ENCODE results near the gene SLC9C1. TPM values are rescaled to one million over a fixed set of nuclear protein-coding genes. Genes with fewer than 3 reads are reported as not detected.

Gene SLC9C1
- total RNA-seq, 1 donor from 2014 or later, result 1.0 TPM

GRCh38 chr3:112307557-112307956, 13.5 kb upstream of the SLC9C1 start:
- no peaks in the 10 kb centered on the region for H3K36me3 ChIP-seq (ENCODE audit: control insufficient read depth in 3 of 3, insufficient read depth in 3 of 3, low read length in 3 of 3)
- H3K9ac ChIP-seq (ENCODE audit: low read depth in 1 of 3, low read length in 3 of 3), result no peak overlapping the region
- H3K27ac ChIP-seq (ENCODE audit: low read depth, low read length), result no peak overlapping the region
- H3K4me3 ChIP-seq (ENCODE audit: low read length in 3 of 3), result no peak overlapping the region
- peaks cover 5 to 18% (median 14%) of the 10 kb centered on the region in 3 donors for H3K4me1 ChIP-seq (ENCODE audit: control insufficient read depth in 3 of 3, insufficient read depth in 3 of 3, low read length in 3 of 3)
- no peaks in the 10 kb centered on the region for H3K9me3 ChIP-seq (ENCODE audit: control insufficient read depth in 3 of 3, low read length in 3 of 3)
- no peaks in the 10 kb centered on the region for H3K27me3 ChIP-seq (ENCODE audit: control insufficient read depth in 3 of 3, insufficient read depth in 3 of 3, low read length in 3 of 3)

- H3K9ac ChIP-seq (ENCODE audit: low read depth in 1 of 3, low read length in 3 of 3), result no peak overlapping the region
- no peaks in the 10 kb centered on the region for H3K9me3 ChIP-seq (ENCODE audit: control insufficient read depth in 3 of 3, low read length in 3 of 3)
- no peaks in the 10 kb centered on the region for H3K27me3 ChIP-seq (ENCODE audit: control insufficient read depth in 3 of 3, insufficient read depth in 3 of 3, low read length in 3 of 3)
- H3K4me1 ChIP-seq (ENCODE audit: control insufficient read depth in 3 of 3, insufficient read depth in 3 of 3, low read length in 3 of 3), result peaks cover 5 to 18% (median 14%) of the 10 kb centered on the region in 3 donors
- no peaks in the 10 kb centered on the region for H3K36me3 ChIP-seq (ENCODE audit: control insufficient read depth in 3 of 3, insufficient read depth in 3 of 3, low read length in 3 of 3)
- no peak overlapping the region for H3K4me3 ChIP-seq (ENCODE audit: low read length in 3 of 3)
- H3K27ac ChIP-seq (ENCODE audit: low read depth, low read length), result no peak overlapping the region
These were observed 12.8 kb upstream of the SLC9C1 start for GRCh38 chr3:112306825-112307224.

GRCh38 chr3:112304611-112305010, 10.6 kb upstream of the SLC9C1 start:
- Histone ChIP-seq H3K27ac (ENCODE audit: low read depth, low read length) (no peak overlapping the region), H3K27me3 (ENCODE audit: control insufficient read depth in 3 of 3, insufficient read depth in 3 of 3, low read length in 3 of 3) (no peaks in the 10 kb centered on the region), H3K4me1 (ENCODE audit: control insufficient read depth in 3 of 3, insufficient read depth in 3 of 3, low read length in 3 of 3) (peaks cover 5 to 18% (median 14%) of the 10 kb centered on the region in 3 donors), H3K36me3 (ENCODE audit: control insufficient read depth in 3 of 3, insufficient read depth in 3 of 3, low read length in 3 of 3) (no peaks in the 10 kb centered on the region), H3K9me3 (ENCODE audit: control insufficient read depth in 3 of 3, low read length in 3 of 3) (no peaks in the 10 kb centered on the region), H3K9ac (ENCODE audit: low read depth in 1 of 3, low read length in 3 of 3) (peak overlapping the region in 2 of 3 donors; percentile 10 to 32), H3K4me3 (ENCODE audit: low read length in 3 of 3) (peak overlapping the region; percentile 63 to 82 (median 68))

GRCh38 chr3:112303764-112304325, 9.8 kb upstream of the SLC9C1 start:
- H3K4me1 ChIP-seq (ENCODE audit: control insufficient read depth in 3 of 3, insufficient read depth in 3 of 3, low read length in 3 of 3), result peaks cover 5 to 18% (median 14%) of the 10 kb centered on the region in 3 donors
- no peaks in the 10 kb centered on the region for H3K36me3 ChIP-seq (ENCODE audit: control insufficient read depth in 3 of 3, insufficient read depth in 3 of 3, low read length in 3 of 3)
- H3K27me3 ChIP-seq (ENCODE audit: control insufficient read depth in 3 of 3, insufficient read depth in 3 of 3, low read length in 3 of 3), result no peaks in the 10 kb centered on the region
- H3K27ac ChIP-seq (ENCODE audit: low read depth, low read length), result no peak overlapping the region
- no peaks in the 10 kb centered on the region for H3K9me3 ChIP-seq (ENCODE audit: control insufficient read depth in 3 of 3, low read length in 3 of 3)
- peak overlapping the region; percentile 46 to 74 (median 47) for H3K9ac ChIP-seq (ENCODE audit: low read depth in 1 of 3, low read length in 3 of 3)
- peak overlapping the region; percentile 63 to 82 (median 68) for H3K4me3 ChIP-seq (ENCODE audit: low read length in 3 of 3)

- H3K27ac ChIP-seq (ENCODE audit: low read depth, low read length), result no peak overlapping the region
These were observed 9.1 kb upstream of the SLC9C1 start for GRCh38 chr3:112302881-112303763.

GRCh38 chr3:112302150-112302830, 8.3 kb upstream of the SLC9C1 start:
- H3K4me1 ChIP-seq (ENCODE audit: control insufficient read depth in 3 of 3, insufficient read depth in 3 of 3, low read length in 3 of 3), result peaks cover 5 to 18% (median 14%) of the 10 kb centered on the region in 3 donors
- H3K9ac ChIP-seq (ENCODE audit: low read depth in 1 of 3, low read length in 3 of 3), result no peak overlapping the region
- no peaks in the 10 kb centered on the region for H3K27me3 ChIP-seq (ENCODE audit: control insufficient read depth in 3 of 3, insufficient read depth in 3 of 3, low read length in 3 of 3)
- H3K4me3 ChIP-seq (ENCODE audit: low read length in 3 of 3), result peak overlapping the region in 1 of 3 donors; percentile 68
- H3K27ac ChIP-seq (ENCODE audit: low read depth, low read length), result no peak overlapping the region
- H3K36me3 ChIP-seq (ENCODE audit: control insufficient read depth in 3 of 3, insufficient read depth in 3 of 3, low read length in 3 of 3), result no peaks in the 10 kb centered on the region
- no peaks in the 10 kb centered on the region for H3K9me3 ChIP-seq (ENCODE audit: control insufficient read depth in 3 of 3, low read length in 3 of 3)

More at GRCh38 chr3:112302881-112303763, 9.1 kb upstream of the SLC9C1 start:
- Histone ChIP-seq H3K36me3 (ENCODE audit: control insufficient read depth in 3 of 3, insufficient read depth in 3 of 3, low read length in 3 of 3) (no peaks in the 10 kb centered on the region), H3K9me3 (ENCODE audit: control insufficient read depth in 3 of 3, low read length in 3 of 3) (no peaks in the 10 kb centered on the region), H3K9ac (ENCODE audit: low read depth in 1 of 3, low read length in 3 of 3) (peak overlapping the region; percentile 46 to 74 (median 46)), H3K27me3 (ENCODE audit: control insufficient read depth in 3 of 3, insufficient read depth in 3 of 3, low read length in 3 of 3) (no peaks in the 10 kb centered on the region), H3K4me3 (ENCODE audit: low read length in 3 of 3) (peak overlapping the region; percentile 63 to 82 (median 68)), H3K4me1 (ENCODE audit: control insufficient read depth in 3 of 3, insufficient read depth in 3 of 3, low read length in 3 of 3) (peaks cover 5 to 18% (median 14%) of the 10 kb centered on the region in 3 donors)

GRCh38 chr3:112298781-112299180, 4.8 kb upstream of the SLC9C1 start:
- Histone ChIP-seq H3K27me3 (ENCODE audit: control insufficient read depth in 3 of 3, insufficient read depth in 3 of 3, low read length in 3 of 3) (no peaks in the 10 kb centered on the region), H3K36me3 (ENCODE audit: control insufficient read depth in 3 of 3, insufficient read depth in 3 of 3, low read length in 3 of 3) (no peaks in the 10 kb centered on the region), H3K4me1 (ENCODE audit: control insufficient read depth in 3 of 3, insufficient read depth in 3 of 3, low read length in 3 of 3) (peaks cover 0 to 10% (median 6%) of the 10 kb centered on the region in 3 donors), H3K27ac (ENCODE audit: low read depth, low read length) (no peak overlapping the region), H3K4me3 (ENCODE audit: low read length in 3 of 3) (no peak overlapping the region), H3K9me3 (ENCODE audit: control insufficient read depth in 3 of 3, low read length in 3 of 3) (no peaks in the 10 kb centered on the region), H3K9ac (ENCODE audit: low read depth in 1 of 3, low read length in 3 of 3) (no peak overlapping the region)

- H3K4me3 ChIP-seq (ENCODE audit: low read length in 3 of 3), result no peak overlapping the region
These were observed 3.7 kb upstream of the SLC9C1 start for GRCh38 chr3:112297714-112298113.

GRCh38 chr3:112289011-112289410, 5.0 kb downstream of the SLC9C1 start:
- H3K36me3 ChIP-seq (ENCODE audit: control insufficient read depth in 3 of 3, insufficient read depth in 3 of 3, low read length in 3 of 3), result no peaks in the 10 kb centered on the region
- H3K4me3 ChIP-seq (ENCODE audit: low read length in 3 of 3), result no peak overlapping the region
- no peak overlapping the region for H3K27ac ChIP-seq (ENCODE audit: low read depth, low read length)
- no peaks in the 10 kb centered on the region for H3K4me1 ChIP-seq (ENCODE audit: control insufficient read depth in 3 of 3, insufficient read depth in 3 of 3, low read length in 3 of 3)
- H3K9me3 ChIP-seq (ENCODE audit: control insufficient read depth in 3 of 3, low read length in 3 of 3), result no peaks in the 10 kb centered on the region
- no peaks in the 10 kb centered on the region for H3K27me3 ChIP-seq (ENCODE audit: control insufficient read depth in 3 of 3, insufficient read depth in 3 of 3, low read length in 3 of 3)
- H3K9ac ChIP-seq (ENCODE audit: low read depth in 1 of 3, low read length in 3 of 3), result no peak overlapping the region

More at GRCh38 chr3:112297714-112298113, 3.7 kb upstream of the SLC9C1 start:
- Histone ChIP-seq H3K27ac (ENCODE audit: low read depth, low read length) (no peak overlapping the region), H3K4me1 (ENCODE audit: control insufficient read depth in 3 of 3, insufficient read depth in 3 of 3, low read length in 3 of 3) (no peaks in the 10 kb centered on the region), H3K9ac (ENCODE audit: low read depth in 1 of 3, low read length in 3 of 3) (no peak overlapping the region), H3K27me3 (ENCODE audit: control insufficient read depth in 3 of 3, insufficient read depth in 3 of 3, low read length in 3 of 3) (no peaks in the 10 kb centered on the region), H3K36me3 (ENCODE audit: control insufficient read depth in 3 of 3, insufficient read depth in 3 of 3, low read length in 3 of 3) (no peaks in the 10 kb centered on the region), H3K9me3 (ENCODE audit: control insufficient read depth in 3 of 3, low read length in 3 of 3) (no peaks in the 10 kb centered on the region)

Data from skeletal muscle tissue (tissue), 4 donors.